GM12892 (cell line): ENCODE results near the gene FANCB.

Source experiments
- POLR2A ChIP-seq: IDR thresholded peaks from 2 replicates; pipeline ENCODE4 v1.6.1; 2011; ENCODE audit warnings: low read depth, low read length, control low read depth
- POLR2AphosphoS5 ChIP-seq: IDR thresholded peaks from 2 replicates; pipeline ENCODE4 v1.6.1; 2011; ENCODE audit warnings: low read depth, low read length, control low read depth
- TAF1 ChIP-seq: IDR thresholded peaks from 2 replicates; pipeline ENCODE4 v1.6.1; 2011; ENCODE audit warnings: low read depth, mild to moderate bottlenecking, control low read depth, low read length, borderline replicate concordance

- no peak for TF ChIP-seq POLR2AphosphoS5
- TF ChIP-seq POLR2A: no peak
- TF ChIP-seq TAF1: no peak
These were observed 53.1 kb downstream of the FANCB start for GRCh38 chrX:14819769-14820168.
